Naive B cell (primary cell): Measurements from ENCODE around the gene MARF1. TPM values are rescaled to one million over a fixed set of nuclear protein-coding genes. Genes with fewer than 3 reads are reported as not detected.
"Not testable (repeated sequence)": the region's sequence is repeated elsewhere in the genome, so short reads cannot be mapped to it uniquely, and the experiment has no call there.

ENCODE experiments used
- ATAC-seq, 2 donors: fragments of 150-1000 bp; cut with Tn5 transposase; 2 replicates each; pipeline ENCODE4 v1.10.0; 2021; ENCODE audit warnings: low read depth in 2 of 2, mild to moderate bottlenecking in 2 of 2, moderate library complexity in 2 of 2
- DNase-seq: peaks from one replicate; pipeline ENCODE4 v3.0.0; 2022
- H3K27ac Mint-ChIP-seq, 6 donors: one replicate each; pipeline ENCODE4 v1.8.0; 2020 to 2022; ENCODE audit warnings: mild to moderate bottlenecking in 6 of 6, mixed read lengths in 6 of 6, moderate library complexity in 5 of 6, inconsistent platforms in 2 of 6
- H3K27me3 Mint-ChIP-seq, 3 donors: one replicate each; pipeline ENCODE4 v1.8.0; 2021 to 2022; ENCODE audit warnings: mixed read lengths in 3 of 3, mild to moderate bottlenecking in 1 of 3
- H3K36me3 Mint-ChIP-seq, 2 donors: one replicate each; pipeline ENCODE4 v1.8.0; 2020 to 2022; ENCODE audit warnings: mixed read lengths in 2 of 2, inconsistent platforms in 1 of 2, mild to moderate bottlenecking in 1 of 2
- H3K4me1 Mint-ChIP-seq, 3 donors: one replicate each; pipeline ENCODE4 v1.8.0; 2020 to 2022; ENCODE audit warnings: mixed read lengths in 3 of 3, inconsistent platforms in 1 of 3, mild to moderate bottlenecking in 1 of 3, moderate library complexity in 1 of 3
- H3K4me3 Mint-ChIP-seq, 8 donors: one replicate each; pipeline ENCODE4 v1.8.0; 2020 to 2022; ENCODE audit warnings: mild to moderate bottlenecking in 8 of 8, mixed read lengths in 8 of 8, moderate library complexity in 8 of 8, inconsistent platforms in 2 of 8
- H3K9me3 Mint-ChIP-seq, 7 donors: one replicate each; pipeline ENCODE4 v1.8.0; 2020 to 2022; ENCODE audit warnings: mixed read lengths in 7 of 7, mild to moderate bottlenecking in 5 of 7, inconsistent platforms in 2 of 7, moderate library complexity in 1 of 7
- polyA plus RNA-seq, 6 donors: library from polyadenylated mRNA; unstranded; fragments of 300-500 nt; fragmentation: Illumina TruSeq; gene quantifications; one replicate each; pipeline ENCODE4 v1.2.3, GENCODE V29; 2021; ENCODE audit warnings: low read depth in 6 of 6

MARF1 gene
- polyA plus RNA-seq, 6 donors from 2014 or later: 28.6 to 54.3 (median 34.5) TPM

DNA sequence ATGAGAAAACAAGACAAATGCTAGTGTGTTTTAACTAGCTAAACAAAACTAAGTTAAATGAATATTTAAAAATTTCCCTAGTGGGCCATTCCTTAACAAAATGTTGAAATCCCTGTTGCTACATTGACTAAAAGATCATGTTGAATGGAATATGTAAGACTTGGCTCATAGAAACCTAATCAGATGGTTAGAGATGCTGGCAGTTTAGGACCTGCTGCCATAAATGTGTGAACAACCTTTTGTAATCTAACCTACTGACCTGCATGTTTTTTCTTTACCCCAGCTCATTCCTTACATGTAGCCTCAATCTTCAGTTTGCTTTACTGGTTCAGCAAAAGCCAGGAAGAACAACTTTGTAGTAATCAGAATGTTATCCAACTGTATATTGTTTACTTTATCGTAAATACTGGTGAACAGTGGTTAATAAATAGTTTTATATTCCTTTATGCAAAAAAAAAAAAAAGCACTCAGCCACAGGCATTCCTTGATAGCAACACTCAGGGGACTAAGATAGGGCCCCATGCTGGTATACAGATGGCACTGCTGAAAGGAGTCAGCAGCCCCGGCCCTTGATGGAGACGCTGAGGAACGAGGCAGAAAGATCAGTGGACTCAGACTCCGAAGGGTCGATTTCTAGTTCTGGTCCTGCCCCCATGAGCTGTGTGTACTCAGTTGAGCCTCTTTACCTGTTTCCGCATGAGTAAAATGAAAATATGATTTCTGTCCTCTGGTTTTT is 78.2 kb downstream of the MARF1 start:
- Mint-ChIP-seq H3K4me3 (no peak overlapping the region), H3K9me3 (peaks cover 0 to 6% (median 5%) of the 10 kb centered on the region in 7 donors), H3K4me1 (peaks cover 3 to 9% (median 8%) of the 10 kb centered on the region in 3 donors), H3K36me3 (peaks cover 0 to 10% of the 10 kb centered on the region in 2 donors), H3K27me3 (peaks cover 0 to 6% (median 0%) of the 10 kb centered on the region in 3 donors), H3K27ac (no peak overlapping the region)
- ATAC-seq (no peak), DNase-seq (no peak)

DNA sequence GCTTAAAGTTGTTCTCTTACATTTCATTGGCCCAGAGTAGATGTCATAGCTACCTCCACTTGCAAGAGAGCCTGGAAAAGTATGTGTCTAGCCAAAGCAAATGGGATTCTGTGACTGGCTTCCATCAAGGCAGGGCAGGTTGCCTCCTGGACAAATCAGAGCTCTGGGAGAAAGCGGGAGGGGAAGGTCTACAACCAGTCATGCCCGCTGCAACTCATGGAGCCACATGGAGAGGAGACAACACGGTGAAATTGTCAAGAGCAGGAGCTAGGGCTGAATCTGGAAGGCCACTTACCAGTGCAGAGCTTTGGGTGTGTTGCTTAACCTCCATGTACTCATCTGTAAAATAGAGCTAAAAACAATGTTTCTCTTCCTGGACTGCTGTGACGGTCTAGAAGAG is 83.8 kb downstream of the MARF1 start:
- Mint-ChIP-seq H3K4me3 (no peak overlapping the region), H3K27ac (no peak overlapping the region), H3K27me3 (peaks cover 0 to 11% (median 0%) of the 10 kb centered on the region in 3 donors), H3K4me1 (peaks cover 3 to 9% (median 8%) of the 10 kb centered on the region in 3 donors), H3K36me3 (peaks cover 0 to 9% of the 10 kb centered on the region in 2 donors), H3K9me3 (peaks cover 0 to 7% (median 5%) of the 10 kb centered on the region in 7 donors)
- no peak for DNase-seq
- ATAC-seq: no peak

DNA sequence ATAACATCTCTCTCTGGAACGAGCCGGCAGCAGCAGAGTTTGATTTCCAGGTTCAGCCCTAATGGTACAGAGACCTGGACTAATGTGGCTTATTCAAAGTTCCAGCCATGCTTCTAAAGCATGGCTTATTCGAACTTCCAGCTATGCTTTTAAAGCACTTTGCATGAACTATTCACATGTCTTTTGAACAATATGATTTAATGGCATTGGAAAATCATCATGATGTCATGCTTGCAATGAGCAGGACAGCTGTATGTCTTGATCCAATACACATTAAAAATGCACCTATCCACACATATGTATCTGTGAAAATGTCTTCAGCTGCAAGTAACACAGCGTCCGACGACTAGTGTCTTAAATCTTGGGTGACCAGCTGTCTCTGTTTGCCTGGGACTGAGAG is 85.7 kb downstream of the MARF1 start:
- Mint-ChIP-seq H3K4me1 (no peaks in the 10 kb centered on the region), H3K27me3 (peaks cover 0 to 11% (median 0%) of the 10 kb centered on the region in 3 donors), H3K27ac (peak overlapping the region in 1 of 6 donors; percentile 52), H3K4me3 (no peak overlapping the region), H3K36me3 (no peaks in the 10 kb centered on the region), H3K9me3 (peaks cover 0 to 1% (median 0%) of the 10 kb centered on the region in 7 donors)
- DNase-seq (no peak), ATAC-seq (no peak)

DNA sequence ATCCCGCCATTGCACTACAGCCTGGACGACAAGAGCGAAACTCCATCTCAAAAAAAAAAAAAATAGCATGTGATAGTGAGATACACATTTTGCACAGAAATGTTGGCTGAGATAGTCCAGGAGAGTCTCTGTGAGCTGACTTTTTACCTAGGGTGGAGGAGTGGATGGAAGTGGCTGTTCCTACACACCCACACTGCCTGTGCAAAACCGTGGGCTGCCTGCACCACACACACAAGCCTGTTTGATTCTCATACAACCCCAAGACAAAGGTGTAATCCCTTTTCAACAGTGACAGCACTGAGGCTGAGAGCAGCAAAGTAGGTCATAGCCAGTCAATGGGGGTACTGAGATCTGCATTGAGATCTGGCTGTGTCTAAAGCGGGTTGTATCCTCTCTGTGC is 86.8 kb downstream of the MARF1 start:
- Mint-ChIP-seq H3K4me3 (no peak overlapping the region), H3K4me1 (peaks cover 0 to 3% (median 0%) of the 10 kb centered on the region in 3 donors), H3K27me3 (peaks cover 0 to 11% (median 0%) of the 10 kb centered on the region in 3 donors), H3K27ac (no peak overlapping the region), H3K36me3 (no peaks in the 10 kb centered on the region), H3K9me3 (peaks cover 0 to 1% (median 0%) of the 10 kb centered on the region in 7 donors)
- DNase-seq (no peak), ATAC-seq (no peak)

DNA sequence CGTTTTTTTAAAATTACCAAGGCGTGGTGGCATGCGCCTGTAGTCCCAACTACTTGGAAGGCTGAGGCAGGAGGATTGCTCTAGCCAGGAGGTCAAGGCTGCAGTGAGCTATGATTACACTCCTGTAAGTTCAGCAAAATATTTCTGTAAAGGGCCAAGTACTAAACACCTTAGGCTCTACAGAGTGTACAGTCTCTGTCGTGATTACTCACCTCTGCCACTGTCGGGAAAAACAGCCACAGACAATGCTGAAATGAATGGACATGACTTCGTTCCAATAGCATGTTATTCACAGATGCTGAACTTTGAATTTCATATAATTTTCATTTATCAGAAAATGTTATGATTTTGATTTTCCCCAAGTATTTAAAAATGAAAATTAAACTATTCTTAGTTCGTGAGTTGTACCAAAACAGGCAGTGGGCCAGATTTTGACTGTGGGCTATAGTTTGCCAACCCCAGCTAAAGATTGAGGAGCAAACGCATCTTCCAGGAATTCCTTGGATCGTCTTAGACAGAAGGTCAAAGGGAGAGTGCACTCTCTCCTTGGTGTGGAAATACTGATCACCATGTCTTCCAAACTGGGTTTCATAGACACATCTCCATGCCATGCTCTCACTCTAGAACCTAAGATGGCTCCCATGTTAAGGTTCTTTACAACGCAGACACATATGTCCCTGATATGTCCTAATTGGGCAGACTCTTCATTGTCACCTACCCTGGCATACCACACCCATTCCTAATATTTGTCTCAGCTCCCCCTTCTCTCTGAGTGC is 89.5 kb downstream of the MARF1 start:
- Mint-ChIP-seq H3K36me3 (no peaks in the 10 kb centered on the region), H3K27ac (no peak overlapping the region), H3K27me3 (peaks cover 0 to 3% (median 0%) of the 10 kb centered on the region in 3 donors), H3K4me3 (no peak overlapping the region), H3K9me3 (peaks cover 0 to 1% (median 0%) of the 10 kb centered on the region in 7 donors), H3K4me1 (peaks cover 0 to 3% (median 0%) of the 10 kb centered on the region in 3 donors)
- no peak for DNase-seq
- ATAC-seq: no peak

DNA sequence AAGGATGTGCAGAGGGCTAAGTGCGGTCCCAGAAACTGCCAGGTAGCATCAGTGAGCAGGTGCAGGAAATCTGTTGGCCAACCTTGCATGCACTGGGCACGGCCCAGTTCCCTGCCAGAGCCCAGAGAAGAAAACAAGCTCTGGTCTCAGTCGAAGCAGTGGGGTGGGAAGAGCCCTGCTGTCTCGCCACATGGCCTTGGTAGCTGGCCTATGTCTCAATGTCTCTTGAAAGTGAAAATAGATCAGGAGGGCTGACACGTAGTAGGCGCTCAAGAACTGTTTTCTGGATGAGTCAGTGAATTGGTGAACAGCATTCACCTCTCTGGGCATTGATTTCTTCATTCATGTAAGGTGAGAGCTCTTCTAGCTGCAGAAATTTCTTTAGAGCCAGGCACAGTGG is 90.4 kb downstream of the MARF1 start:
- DNase-seq: no peak
- Mint-ChIP-seq H3K4me3 (no peak overlapping the region), H3K9me3 (peaks cover 0 to 1% (median 0%) of the 10 kb centered on the region in 7 donors), H3K27me3 (no peaks in the 10 kb centered on the region), H3K36me3 (no peaks in the 10 kb centered on the region), H3K27ac (peak overlapping the region in 2 of 6 donors; percentile 28 to 32), H3K4me1 (peaks cover 0 to 3% (median 0%) of the 10 kb centered on the region in 3 donors)
- ATAC-seq: no peak

DNA sequence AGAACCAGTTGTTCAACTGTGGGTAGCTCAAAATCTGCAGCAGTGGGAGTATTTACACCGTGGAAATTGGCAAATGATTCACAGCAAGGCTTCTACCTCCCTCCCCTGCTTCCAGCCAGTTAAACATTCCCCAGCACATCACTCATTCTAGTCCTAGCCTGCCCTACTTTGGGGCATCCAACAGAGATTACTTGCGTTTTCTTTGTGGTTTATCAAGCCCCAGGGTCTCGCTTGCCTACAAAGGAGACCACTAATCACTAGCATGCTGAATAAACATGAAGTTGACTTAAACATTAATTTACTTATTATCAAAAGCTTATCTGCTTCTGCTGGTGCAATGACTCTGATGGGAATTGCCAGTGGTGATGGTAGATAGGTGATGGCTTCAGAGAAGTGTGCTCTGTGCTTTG is 94.5 kb downstream of the MARF1 start:
- H3K27ac Mint-ChIP-seq: peak overlapping the region in 1 of 6 donors; percentile 22

DNA sequence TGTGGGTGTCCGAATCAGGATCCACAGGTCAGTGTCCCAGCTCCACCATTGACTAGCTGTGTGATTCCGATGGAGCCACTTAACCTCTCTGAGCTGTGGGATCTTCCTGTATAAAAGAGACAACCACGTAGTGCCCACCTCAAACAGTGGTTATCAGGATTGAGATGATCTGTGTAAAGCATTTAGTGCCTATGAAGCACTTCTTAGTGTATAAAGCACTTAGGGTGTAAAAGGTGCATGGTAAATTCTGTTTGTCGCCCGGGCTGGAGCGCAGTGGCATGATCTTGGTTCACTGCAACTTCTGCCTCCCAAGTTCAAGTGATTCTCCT is 95.2 kb downstream of the MARF1 start:
- ATAC-seq (no peak), DNase-seq (no peak)
- Mint-ChIP-seq H3K36me3 (no peaks in the 10 kb centered on the region), H3K27me3 (peaks cover 0 to 12% (median 0%) of the 10 kb centered on the region in 3 donors), H3K27ac (no peak overlapping the region), H3K9me3 (peaks cover 0 to 19% (median 7%) of the 10 kb centered on the region in 7 donors), H3K4me3 (no peak overlapping the region), H3K4me1 (peaks cover 0 to 3% (median 0%) of the 10 kb centered on the region in 3 donors)

More for the DNA sequence above, 94.5 kb downstream of the MARF1 start:
- H3K27me3 Mint-ChIP-seq: peaks cover 0 to 12% (median 0%) of the 10 kb centered on the region in 3 donors
- H3K36me3 Mint-ChIP-seq: no peaks in the 10 kb centered on the region
- H3K4me1 Mint-ChIP-seq: peaks cover 0 to 3% (median 0%) of the 10 kb centered on the region in 3 donors
- no peak for DNase-seq
- ATAC-seq: no peak
- peaks cover 0 to 16% (median under 1%) of the 10 kb centered on the region in 7 donors for H3K9me3 Mint-ChIP-seq
- H3K4me3 Mint-ChIP-seq: no peak overlapping the region

DNA sequence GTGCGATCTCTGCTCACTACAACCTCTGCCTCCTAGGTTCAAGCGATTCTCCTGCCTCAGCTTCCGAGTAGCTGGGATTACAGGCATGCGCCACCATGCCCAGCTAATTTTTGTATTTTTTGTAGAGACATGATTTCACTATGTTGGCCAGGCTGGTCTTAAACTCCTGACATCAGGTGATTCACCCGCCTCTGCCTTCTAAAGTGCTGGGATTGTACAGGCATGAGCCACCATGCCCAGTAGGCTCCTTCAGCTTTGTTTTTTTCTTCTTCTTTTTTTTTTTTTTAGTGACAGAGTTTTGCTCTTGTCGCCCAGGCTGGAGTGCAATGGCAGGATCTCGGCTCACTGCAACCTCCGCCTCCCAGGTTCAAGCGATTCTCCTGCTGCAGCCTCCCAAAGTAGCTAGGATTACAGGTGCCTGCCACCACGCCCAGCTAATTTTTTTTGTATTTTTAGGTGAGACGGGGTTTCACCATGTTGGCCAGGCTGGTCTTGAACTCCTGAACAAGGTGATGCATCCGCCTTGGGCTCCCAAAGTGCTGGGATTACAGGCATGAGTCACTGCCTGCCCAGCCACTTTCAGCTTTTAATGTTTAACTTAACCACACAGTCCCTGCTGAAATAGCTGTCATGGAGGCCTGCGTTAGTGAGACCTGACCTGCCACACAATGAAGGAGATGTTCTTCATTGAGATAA is 95.7 kb downstream of the MARF1 start:
- not testable (repeated sequence) for H3K36me3 Mint-ChIP-seq, H3K27ac Mint-ChIP-seq, H3K4me3 Mint-ChIP-seq, ATAC-seq, H3K4me1 Mint-ChIP-seq, DNase-seq
- Mint-ChIP-seq H3K27me3 (peaks cover 0 to 12% (median 0%) of the 10 kb centered on the region in 3 donors), H3K9me3 (peaks cover 0 to 24% (median 8%) of the 10 kb centered on the region in 7 donors)

DNA sequence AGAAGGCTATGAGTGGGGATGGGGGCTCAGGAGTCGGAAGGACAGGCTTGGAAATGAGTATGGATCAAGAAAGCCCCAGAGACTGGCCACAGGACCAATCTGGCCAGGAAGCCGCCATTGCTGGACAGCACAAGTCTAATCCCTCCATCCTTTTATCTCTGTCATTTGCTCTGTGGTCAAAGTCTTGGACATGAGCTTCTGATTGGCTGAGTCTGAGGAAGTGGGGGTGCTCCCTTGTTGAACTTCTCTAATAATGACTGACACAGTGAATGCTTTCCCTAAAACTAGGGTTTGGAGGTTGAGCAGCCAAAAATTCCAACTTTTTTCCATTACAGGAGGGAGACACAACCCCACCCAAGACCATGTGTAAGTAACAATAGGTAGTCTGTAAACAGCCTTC is 97.4 kb downstream of the MARF1 start:
- Mint-ChIP-seq H3K36me3 (no peaks in the 10 kb centered on the region), H3K9me3 (peaks cover 0 to 24% (median 8%) of the 10 kb centered on the region in 7 donors), H3K27me3 (peaks cover 0 to 12% (median 0%) of the 10 kb centered on the region in 3 donors), H3K4me1 (no peaks in the 10 kb centered on the region), H3K4me3 (no peak overlapping the region), H3K27ac (no peak overlapping the region)
- DNase-seq (no peak), ATAC-seq (no peak)

DNA sequence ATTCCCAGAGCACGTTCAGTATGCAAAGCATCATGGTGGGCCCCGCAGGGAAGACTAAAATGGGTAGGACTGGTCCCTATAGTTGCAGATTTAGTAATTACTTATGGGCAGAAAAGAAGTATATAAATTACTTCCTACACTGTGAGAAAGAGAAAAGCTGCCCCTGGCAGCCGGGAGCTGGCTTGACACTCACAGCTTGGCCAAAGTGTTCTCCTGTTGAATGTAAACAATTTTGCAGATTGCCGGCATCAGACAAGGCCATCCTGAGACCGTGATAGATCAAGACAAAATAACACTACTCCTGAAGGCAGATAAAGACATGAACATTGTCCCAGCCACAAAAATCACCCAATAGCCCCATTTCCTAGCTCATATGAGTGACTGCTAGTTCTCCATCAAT is 98.5 kb downstream of the MARF1 start:
- Mint-ChIP-seq H3K9me3 (peaks cover 0 to 24% (median 8%) of the 10 kb centered on the region in 7 donors), H3K36me3 (no peaks in the 10 kb centered on the region), H3K27me3 (peaks cover 0 to 12% (median 0%) of the 10 kb centered on the region in 3 donors), H3K4me1 (no peaks in the 10 kb centered on the region), H3K4me3 (no peak overlapping the region), H3K27ac (peak overlapping the region in 1 of 6 donors; percentile 84)
- DNase-seq (no peak), ATAC-seq (no peak)
